Adrenal gland (tissue), 12 donors: ENCODE results near the gene TENT5C. TPM values are rescaled to one million over a fixed set of nuclear protein-coding genes. Genes with fewer than 3 reads are reported as not detected.

Experiments
- DNase-seq, 7 donors: peaks; one replicate each; pipeline ENCODE4 v3.0.0-alpha.2; 2019 to 2020
- H3K27ac ChIP-seq, 5 donors: fragments of 200-600 bp; sonication (generic) in 4 of 5; 1 replicate in 3 of 5; 2 replicates in 2 of 5; pipeline versions ENCODE4 v1.5.1 to v1.8.0; 2016 to 2020; ENCODE audit warnings: mild to moderate bottlenecking in 1 of 5
- H3K27me3 ChIP-seq: fragments of 200-600 bp; 2 replicates; pipeline ENCODE4 v1.8.0; 2021
- H3K36me3 ChIP-seq, 2 donors: fragments of 200-600 bp; replicated peaks in 1 of 2; 1 replicate in 1 of 2; 2 replicates in 1 of 2; pipeline versions ENCODE4 v1.5.1 to v1.8.0; 2018 to 2022
- H3K4me1 ChIP-seq, 2 donors: fragments of 200-600 bp; replicated peaks in 1 of 2; 1 replicate in 1 of 2; 2 replicates in 1 of 2; pipeline versions ENCODE4 v1.5.1 to v1.8.0; 2018 to 2021
- H3K4me3 ChIP-seq, 4 donors: fragments of 200-600 bp; sonication (generic) in 3 of 4; one replicate each; pipeline ENCODE4 v1.5.1; 2016 to 2018
- H3K9me3 ChIP-seq, 3 donors: fragments of 200-600 bp; sonication (generic) in 1 of 3; replicated peaks in 1 of 3; 1 replicate in 2 of 3; 2 replicates in 1 of 3; pipeline versions ENCODE4 v1.5.1 to v1.8.0; 2016 to 2021
- POLR2A ChIP-seq, 2 donors: fragments of 450-650 bp; IDR thresholded peaks; one replicate each; pipeline ENCODE4 v1.6.1; 2017; ENCODE audit warnings: antibody characterized with exemption in 2 of 2, mild to moderate bottlenecking in 2 of 2, moderate library complexity in 1 of 2
- WGBS, 4 donors: extraction: QIAGEN DNeasy Blood & Tissue Kit in 2 of 4; methylation state at CpG; one replicate each; pipeline versions ENCODE4 v1.1.5 to v1.1.7; 2013 to 2017; 5-methylcytosine and 5-hydroxymethylcytosine counted together
- intact Hi-C, 2 donors: fragments of 100-400 bp; cut with DNase I; formaldehyde crosslinking; loops; one replicate each; pipeline versions ENCODE4 v1.14.1 to v1.15.0; 2022 to 2023
- polyA plus RNA-seq, 3 donors: library from polyadenylated mRNA; stranded (reverse); fragments of 200-250 nt in 2 of 3; fragments of 350-450 nt in 1 of 3; fragmentation: Illumina TruSeq in 1 of 3; extraction: RNeasy Lipid Tissue Mini Kit (QIAGEN cat#74804) in 1 of 3; gene quantifications; one replicate each; pipeline ENCODE4 v1.2.3, GENCODE V29; 2013 to 2014
- total RNA-seq, 9 donors: library from RNA; depleted of rRNA in 4 of 9; stranded (reverse); fragments of >200 nt in 4 of 9; fragments of 120-200 nt in 1 of 9; fragmentation: NEBNext Ultra II Directional in 1 of 9; extraction: Animal tissue kit (Norgen Biotek cat#: 25700) in 1 of 9; gene quantifications; one replicate each; pipeline versions ENCODE4 v1.1.0 to v1.2.4, GENCODE V29; 2013 to 2023
- TF ChIP-seq, protein P1 (sequence below), 6 experiments: fragments of 450-650 bp in 4 of 6; fragments of 200-600 bp in 2 of 6; sonication (generic) in 1 of 6; IDR thresholded peaks; 1 replicate in 5 of 6; 2 replicates in 1 of 6; pipeline versions ENCODE4 v1.5.1 to v1.8.0; 2016 to 2021; ENCODE audit warnings: antibody characterized with exemption in 6 of 6, mild to moderate bottlenecking in 2 of 6, moderate library complexity in 1 of 6
- donor health status: healthy with polysubstance abuse.
- donor health status: Bipolar disorder and iron deficiency.
- donor health status: DM: yes; HTN: yes; CAD: no.
- donor health status: DM: no; HTN: no; CAD: no.
- donor health status: DM: no; HTN: no; CAD: no.
- donor health status: DM: yes; HTN: yes; CAD: no.

TENT5C gene
- total and polyA plus RNA-seq, 12 donors = 0.54 to 8.5 (median 2.0) TPM

DNA sequence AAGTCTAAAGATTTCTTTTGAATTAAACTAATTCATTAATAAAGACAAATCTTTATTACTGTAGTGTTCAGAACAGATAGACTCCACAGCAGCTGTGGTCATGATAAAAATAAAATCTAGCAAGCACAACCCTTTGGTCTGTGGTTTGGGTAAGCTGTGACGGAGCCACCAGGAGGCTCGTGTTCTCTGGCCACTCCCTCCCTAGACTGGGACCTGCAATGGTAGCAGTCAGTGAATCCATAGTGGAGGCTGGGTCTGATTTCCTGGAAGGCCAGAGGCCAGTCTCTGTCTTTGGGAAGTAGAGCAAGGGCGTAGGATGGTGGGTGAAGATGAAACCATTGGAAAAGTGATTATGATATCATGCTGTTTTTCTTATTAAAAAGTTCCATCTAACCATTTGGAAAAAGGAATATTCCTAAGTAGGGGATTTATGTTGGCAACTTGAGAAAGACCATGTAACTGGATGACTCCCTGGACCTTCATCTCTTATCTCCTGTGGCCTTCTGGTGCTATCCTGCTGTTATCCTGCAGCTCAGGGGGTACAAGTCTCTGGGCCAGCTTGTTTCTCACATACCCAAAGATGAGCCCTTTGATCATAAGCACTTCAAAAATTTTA lies 39.0 kb downstream of the TENT5C start:
- intact Hi-C loops = no loop called here
- Histone ChIP-seq H3K4me3 (no peak overlapping the region), H3K36me3 (no peaks in the 10 kb centered on the region), H3K27ac (no peak overlapping the region), H3K27me3 (no peaks in the 10 kb centered on the region), H3K4me1 (no peaks in the 10 kb centered on the region), H3K9me3 (no peaks in the 10 kb centered on the region)
- no peak for DNase-seq
- WGBS, 4 donors = 77 to 89% (median 85%) methylated on average over 3 of the region's 3 CpGs
- TF ChIP-seq, protein P1, sequence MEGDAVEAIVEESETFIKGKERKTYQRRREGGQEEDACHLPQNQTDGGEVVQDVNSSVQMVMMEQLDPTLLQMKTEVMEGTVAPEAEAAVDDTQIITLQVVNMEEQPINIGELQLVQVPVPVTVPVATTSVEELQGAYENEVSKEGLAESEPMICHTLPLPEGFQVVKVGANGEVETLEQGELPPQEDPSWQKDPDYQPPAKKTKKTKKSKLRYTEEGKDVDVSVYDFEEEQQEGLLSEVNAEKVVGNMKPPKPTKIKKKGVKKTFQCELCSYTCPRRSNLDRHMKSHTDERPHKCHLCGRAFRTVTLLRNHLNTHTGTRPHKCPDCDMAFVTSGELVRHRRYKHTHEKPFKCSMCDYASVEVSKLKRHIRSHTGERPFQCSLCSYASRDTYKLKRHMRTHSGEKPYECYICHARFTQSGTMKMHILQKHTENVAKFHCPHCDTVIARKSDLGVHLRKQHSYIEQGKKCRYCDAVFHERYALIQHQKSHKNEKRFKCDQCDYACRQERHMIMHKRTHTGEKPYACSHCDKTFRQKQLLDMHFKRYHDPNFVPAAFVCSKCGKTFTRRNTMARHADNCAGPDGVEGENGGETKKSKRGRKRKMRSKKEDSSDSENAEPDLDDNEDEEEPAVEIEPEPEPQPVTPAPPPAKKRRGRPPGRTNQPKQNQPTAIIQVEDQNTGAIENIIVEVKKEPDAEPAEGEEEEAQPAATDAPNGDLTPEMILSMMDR (IDR thresholded peaks at IDR 0.05) = no peak
- TF ChIP-seq POLR2A (IDR thresholded peaks at IDR 0.05) = no peak

DNA sequence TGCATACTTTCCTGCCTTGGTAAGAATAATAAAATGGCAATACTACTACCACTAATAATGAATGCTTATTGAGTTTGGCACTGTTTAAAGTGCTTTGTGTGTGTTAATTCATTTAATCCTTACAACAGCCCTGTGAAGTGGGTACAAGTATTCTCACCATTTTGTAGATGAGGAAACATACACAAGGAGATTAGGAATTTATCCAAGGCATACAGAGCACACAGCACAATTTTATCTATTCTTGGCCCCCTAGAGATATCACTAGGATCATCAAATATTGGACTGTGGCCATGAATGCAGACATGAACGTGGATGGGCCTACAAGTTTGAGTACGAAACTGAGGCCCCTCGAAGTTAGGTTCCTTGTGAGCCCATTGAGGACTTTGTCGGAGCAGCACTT lies 39.5 kb downstream of the TENT5C start:
- WGBS, 4 donors = 86 to 91% (median 88%) methylated on average over 4 of the region's 4 CpGs
- TF ChIP-seq, protein P1 (IDR thresholded peaks at IDR 0.05) = no peak
- TF ChIP-seq POLR2A (IDR thresholded peaks at IDR 0.05) = no peak

GRCh38 chr1:117646007-117646811 lies 40.4 kb downstream of the TENT5C start:
- no peak for DNase-seq
- Histone ChIP-seq H3K27ac (no peak overlapping the region), H3K9me3 (no peaks in the 10 kb centered on the region), H3K4me1 (no peaks in the 10 kb centered on the region), H3K27me3 (no peaks in the 10 kb centered on the region), H3K36me3 (no peaks in the 10 kb centered on the region), H3K4me3 (no peak overlapping the region)
- intact Hi-C loops = no loop called here
- WGBS, 4 donors = 81 to 90% (median 87%) methylated on average over 6 to 10 of the region's 10 CpGs
- TF ChIP-seq, protein P1 (IDR thresholded peaks at IDR 0.05) = no peak
- no peak for TF ChIP-seq POLR2A (IDR thresholded peaks at IDR 0.05)

More for the DNA sequence above, 39.5 kb downstream of the TENT5C start:
- no peaks in the 10 kb centered on the region for H3K36me3 ChIP-seq
- H3K27ac ChIP-seq = no peak overlapping the region
- no peaks in the 10 kb centered on the region for H3K9me3 ChIP-seq
- H3K27me3 ChIP-seq = no peaks in the 10 kb centered on the region
- no peaks in the 10 kb centered on the region for H3K4me1 ChIP-seq
- DNase-seq = no peak
- intact Hi-C loops = no loop called here
- H3K4me3 ChIP-seq = no peak overlapping the region

- WGBS, 4 donors = 87 to 94% (median 90%) methylated on average over 12 of the region's 12 CpGs
- H3K27me3 ChIP-seq = no peaks in the 10 kb centered on the region
- no peak overlapping the region for H3K4me3 ChIP-seq
- DNase-seq = no peak
- TF ChIP-seq, protein P1 (IDR thresholded peaks at IDR 0.05) = no peak
- no peak for TF ChIP-seq POLR2A (IDR thresholded peaks at IDR 0.05)
- no peaks in the 10 kb centered on the region for H3K36me3 ChIP-seq
- intact Hi-C loops = no loop called here
- H3K27ac ChIP-seq = no peak overlapping the region
- H3K9me3 ChIP-seq = no peaks in the 10 kb centered on the region
- H3K4me1 ChIP-seq = no peaks in the 10 kb centered on the region
These were observed 41.1 kb downstream of the TENT5C start for GRCh38 chr1:117646956-117647355.
